GM19025 (cell line): ENCODE data around the gene ACOT13.
A peak's percentile ranks its signal among the peaks of the same experiment; 100 is the strongest.
"Not testable (repeated sequence)": the region's sequence is repeated elsewhere in the genome, so short reads cannot be mapped to it uniquely, and the experiment has no call there.

Source experiments
- ATAC-seq: cut with Tn5 transposase; IDR thresholded peaks from one replicate; pipeline ENCODE4 v1.9.1; 2021; ENCODE audit warnings: mild to moderate bottlenecking, low read depth, moderate library complexity; ENCODE audit not compliant: unreplicated experiment

The ACOT13 gene

DNA sequence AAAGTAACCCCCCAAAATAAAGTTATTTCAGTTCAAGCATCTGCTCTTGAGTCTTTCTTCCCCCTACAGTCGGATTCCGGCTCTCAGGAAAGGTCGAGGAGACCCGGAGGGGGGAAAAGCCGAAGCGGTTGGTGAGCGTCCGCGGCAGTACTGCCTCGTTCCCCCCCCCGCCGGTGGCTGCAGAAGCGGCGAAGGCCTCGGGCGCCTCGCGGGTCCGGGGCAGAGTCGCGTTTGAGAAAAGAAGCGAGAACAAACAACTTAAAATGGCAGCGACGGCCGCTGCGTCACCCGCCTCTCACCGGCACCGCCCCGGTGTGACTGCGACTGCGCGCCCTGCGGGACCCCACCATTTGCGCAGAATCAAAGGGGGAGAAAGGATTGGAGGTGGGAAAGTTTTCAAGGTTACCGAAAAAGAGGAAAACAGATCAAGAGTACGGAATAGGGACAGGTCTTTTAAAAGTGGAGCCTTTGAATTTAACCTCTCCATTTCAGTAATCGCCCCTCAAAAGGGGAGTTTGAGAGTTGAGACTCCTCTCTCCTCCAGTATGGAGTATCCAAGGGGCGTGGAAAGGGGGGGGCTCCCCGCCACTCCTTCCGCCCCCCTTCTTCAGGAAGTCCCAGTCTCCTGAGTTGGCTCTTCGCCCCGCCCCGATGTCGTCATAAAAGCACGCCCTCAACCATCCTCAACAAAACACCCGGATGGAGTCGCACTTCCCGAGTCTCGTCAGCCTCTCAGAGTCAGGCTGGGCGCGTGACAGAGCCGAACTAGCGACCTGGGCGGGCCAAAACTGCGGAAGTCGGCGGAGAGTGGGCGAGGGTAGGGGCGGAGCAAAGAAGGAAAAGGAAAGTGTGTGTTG, 54.0 kb downstream of the ACOT13 start:
- peak; percentile 85 for ATAC-seq

DNA sequence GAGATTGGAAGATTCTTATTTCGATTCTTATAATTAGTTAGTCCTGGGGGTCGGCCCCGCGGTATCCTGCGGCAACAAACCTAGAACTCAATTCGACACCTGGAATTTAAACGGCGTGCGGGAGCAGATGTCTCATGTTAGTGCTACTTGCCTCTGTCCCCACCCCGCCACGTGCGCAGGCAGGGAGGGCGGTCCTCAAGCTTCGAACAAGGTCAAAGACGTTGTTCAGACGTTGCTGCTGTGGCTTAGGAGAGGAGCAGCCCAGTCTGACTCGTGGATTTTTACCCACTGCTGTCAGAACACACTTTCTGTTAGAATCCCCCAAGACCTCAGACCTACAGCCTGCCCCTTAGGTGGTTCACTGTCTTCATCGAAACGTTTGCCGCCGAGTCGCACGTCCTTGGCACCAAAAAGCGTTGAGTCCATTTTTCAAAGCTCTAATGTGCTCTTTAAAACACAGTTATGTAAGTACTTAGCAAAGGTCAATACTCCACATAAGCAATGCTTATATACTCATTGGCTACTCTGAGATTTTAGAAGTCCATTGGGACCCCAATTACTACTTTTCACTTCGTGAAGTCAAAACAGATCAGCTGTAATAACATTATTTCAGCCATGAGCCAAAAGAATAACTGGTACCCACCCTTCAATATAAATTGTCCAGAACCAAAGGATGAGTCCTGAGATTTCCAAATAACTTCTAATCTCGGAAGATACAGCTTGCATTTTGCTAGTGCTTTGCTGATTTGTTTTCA, 54.8 kb downstream of the ACOT13 start:
- peak; percentile 52 for ATAC-seq

DNA sequence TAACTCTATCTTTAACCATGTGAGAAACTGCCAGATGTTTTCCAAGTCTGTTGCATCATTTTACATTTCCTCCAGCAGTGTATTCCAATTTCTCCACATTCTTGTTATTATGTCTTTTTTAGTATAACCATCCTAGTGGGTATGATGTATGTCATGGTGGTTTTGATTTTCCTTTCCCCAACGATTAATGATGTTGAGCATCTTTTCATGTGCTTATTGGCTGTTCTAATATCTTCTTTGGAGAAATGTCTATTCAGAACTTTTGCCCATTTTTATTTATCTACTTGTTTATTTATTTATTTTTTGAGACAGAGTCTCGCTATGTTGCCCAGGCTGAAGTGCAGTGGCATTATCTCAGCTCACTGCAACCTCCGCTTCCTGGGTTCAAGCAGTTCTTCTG, 56.4 kb downstream of the ACOT13 start:
- no peak for ATAC-seq

DNA sequence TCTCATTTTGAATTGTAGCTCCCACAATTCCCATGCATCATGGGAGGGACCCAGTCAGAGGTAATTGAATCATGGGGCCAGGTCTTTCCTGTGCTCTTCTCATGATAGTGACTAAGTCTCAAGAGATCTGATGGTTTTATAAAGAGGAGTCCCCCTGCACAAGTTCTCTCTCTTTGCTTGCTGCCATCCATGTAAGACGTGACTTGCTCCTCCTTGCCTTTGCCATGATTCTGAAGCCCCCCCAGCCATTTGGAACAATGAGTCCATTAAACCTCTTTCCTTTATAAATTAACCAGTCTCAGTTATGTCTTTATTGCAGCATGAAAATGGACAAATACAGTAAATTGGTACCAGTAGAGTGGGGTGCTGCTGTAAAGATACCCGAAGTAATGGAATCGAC, 63.8 kb downstream of the ACOT13 start:
- ATAC-seq, result not testable (repeated sequence)

DNA sequence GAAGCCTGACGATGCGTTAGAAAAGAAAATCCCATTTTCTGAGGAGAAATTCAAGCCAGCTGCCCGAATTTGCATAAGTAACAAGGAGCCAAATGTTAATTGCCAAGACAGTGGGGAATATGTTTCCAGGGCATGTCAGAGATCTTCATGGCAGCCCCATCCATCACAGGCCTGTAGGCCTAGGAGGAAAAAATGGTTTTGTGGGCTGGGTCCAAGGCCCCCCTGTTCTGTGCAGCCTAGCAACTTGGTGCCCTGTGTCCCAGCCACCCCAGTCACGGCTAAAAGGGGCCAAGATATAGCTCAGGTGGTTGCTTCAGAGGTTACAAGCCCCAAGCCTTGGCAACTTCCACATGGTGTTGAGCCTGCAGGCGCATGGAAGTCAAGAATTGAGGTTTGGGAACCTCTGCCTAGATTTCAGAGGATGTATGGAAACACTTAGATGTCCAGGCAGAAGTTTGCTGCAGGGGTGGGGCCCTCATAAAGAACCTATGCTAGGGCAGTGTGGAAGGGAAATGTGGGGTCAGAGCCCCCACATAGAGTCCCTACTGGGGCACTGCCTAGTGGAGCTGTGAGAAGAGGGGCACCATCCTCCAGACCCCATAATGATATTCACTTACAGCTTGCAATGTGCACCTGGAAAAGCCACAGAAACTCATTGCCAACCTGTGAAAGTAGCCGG, 64.7 kb downstream of the ACOT13 start:
- not testable (repeated sequence) for ATAC-seq

DNA sequence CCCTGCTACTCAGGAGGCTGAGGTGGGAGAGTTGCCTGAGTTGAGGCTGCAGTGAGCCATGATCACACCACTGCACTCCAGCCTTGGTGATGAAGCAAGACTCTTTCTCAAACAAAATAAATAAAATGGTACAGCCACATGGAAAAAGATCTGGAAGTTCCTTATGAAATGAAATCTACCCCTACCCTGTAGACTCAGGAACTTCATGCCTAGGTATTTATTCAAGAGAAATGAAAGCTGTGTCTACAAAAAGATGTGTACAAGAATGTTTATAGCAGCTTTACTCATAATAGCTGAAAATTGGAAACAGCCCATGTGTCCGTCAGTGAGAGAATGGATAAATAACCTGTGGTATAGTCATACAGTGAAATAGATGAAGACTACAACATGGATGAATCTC, 67.3 kb downstream of the ACOT13 start:
- ATAC-seq, result no peak

DNA sequence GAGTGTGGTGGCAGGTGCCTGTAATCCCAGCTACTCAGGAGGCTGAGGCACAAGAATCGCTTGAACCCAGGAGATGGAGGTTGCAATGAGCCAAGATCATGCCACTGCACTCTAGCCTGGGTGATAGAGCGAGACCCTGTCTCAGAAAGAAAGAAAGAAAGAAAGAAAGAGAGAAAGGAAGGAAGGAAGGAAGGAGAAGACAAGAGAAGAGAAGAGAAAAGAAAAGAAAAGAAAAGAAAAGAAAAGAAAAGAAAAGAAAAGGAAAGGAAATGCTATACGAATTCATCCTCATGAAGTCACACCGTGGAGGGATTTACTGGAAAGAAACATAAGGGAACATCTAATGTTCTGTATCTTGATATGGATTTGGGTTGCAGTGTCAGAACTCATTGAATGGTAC, 67.8 kb downstream of the ACOT13 start:
- not testable (repeated sequence) for ATAC-seq

DNA sequence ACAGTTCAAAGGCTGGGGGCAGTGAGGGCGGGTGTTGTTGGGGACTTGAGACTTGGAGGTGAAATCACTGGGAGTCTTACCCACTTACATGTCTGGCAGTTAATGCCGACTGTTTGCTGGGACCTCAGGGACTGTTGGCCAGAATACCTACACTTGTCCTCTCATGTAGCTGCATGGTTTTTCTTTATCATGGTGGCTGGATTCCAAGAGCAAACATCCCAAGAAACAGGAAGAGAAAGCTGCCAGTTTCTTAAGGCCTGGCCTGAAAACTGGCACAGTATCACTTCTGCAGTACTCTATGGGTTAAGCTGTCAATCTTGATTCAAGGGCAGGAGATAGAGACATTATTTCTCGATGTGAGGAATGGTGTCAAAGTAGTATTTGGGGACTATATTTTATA, 71.9 kb downstream of the ACOT13 start:
- ATAC-seq, result no peak

DNA sequence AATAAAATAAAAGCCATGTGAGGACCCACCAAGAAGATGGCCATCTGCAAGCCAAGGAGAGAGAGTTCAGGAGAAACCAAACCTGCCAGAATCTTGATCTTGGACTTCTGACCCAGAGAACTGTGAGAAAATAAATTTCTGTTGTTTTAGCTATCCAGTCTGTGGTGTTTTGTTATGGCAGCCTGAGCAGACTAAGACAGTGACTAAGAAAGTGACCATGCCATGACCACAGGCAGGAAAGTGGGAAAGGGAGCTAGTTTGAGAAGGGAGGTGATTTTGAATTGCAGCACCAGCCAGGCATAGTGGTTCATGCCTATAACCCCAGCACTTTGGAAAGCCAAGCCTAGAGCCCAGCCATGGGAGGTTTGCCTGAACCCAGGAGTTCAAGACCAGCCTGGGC, 74.0 kb downstream of the ACOT13 start:
- no peak for ATAC-seq

DNA sequence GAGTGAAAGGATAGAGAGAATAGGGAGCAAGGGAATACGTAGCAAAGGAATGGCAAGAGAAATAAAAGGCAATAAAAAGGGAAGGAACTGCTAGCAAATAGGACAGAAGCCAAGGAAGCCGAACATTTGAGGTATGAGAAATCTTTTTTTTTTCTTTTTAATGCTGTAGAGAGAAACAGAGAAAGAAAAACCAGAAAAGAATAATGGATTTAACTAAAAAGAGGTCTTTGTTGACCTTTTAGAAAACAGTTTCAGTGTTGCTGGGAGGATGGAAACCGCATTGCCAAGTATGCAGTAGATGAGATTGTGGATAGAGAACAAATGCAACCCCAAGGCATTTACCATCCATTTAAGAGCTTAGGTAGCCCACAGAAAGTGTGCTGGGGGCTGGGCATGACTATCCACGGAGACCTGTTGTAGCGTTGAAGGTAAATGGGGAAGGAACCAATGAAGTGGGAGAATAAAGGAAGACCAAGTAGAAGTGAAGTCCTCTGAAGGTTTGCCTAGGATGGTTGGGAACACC, 75.4 kb downstream of the ACOT13 start:
- ATAC-seq, result no peak

DNA sequence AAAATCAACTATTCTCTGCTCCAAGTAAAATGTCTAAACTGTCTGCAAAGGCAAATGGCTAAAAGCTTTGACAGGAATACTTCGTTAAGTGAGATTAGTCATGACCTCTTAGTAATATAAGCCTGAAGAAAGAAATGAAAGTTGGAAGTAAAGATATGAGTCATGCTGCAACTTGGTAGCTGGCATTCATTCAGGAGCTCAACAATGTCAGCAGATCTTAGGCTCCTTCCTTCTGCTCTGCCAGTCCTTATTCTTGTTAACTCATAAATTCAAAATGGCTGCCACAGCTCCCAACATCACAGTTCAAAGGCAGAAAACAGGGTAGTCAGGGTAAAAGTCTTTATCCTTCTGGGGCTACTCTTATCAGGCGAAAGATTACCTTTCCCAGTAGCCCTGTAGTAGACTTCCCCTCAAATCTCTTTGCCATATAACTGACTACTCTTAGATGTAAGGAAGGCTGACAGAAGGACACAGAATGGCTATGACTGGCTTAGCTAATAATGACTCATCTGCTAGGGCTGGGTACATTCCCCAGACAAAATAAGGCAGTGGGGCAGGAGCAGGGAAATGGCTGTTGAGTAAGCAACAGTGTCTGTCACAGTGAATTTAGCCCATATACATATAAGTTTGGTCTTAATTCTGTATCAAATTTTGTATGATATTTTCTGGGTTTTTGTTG, 76.5 kb downstream of the ACOT13 start:
- peak; percentile 89 for ATAC-seq

DNA sequence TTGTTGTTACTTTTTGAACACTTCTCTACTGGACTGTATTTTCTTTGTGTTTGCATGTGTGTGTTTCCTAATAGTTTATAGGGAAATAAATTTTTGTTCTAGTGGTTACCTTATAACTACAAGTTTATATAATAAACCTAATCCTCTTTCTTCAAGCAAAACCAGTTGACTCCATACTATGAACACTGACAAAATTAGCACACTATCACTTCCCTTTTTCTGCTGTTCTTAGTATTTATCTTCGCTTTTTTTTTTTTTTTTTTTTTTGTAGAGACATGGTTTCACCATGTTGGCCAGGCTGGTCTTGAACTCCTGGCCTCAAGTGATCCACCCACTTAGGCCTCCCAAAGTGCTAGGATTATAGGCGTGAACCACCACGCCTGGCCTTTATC, 77.1 kb downstream of the ACOT13 start:
- no peak for ATAC-seq

DNA sequence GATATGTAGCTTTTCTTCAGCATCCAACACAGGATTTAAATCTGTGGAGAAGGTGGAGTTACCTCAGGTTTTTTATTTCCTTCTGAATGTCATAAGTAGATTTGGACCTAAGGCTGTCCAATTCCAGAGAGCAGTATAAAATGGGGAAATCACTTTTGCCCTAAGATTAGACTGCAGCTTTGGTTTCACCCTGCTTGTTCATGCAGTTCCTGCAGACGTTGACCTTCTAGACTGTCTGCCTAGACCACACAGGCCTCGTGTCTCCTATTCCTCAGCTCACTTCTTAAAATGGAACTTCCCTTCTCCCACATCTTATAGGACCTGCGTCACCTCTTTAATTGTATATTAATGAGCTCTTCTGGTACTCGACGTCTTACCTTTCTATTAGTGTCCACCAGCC, 78.0 kb downstream of the ACOT13 start:
- no peak for ATAC-seq

DNA sequence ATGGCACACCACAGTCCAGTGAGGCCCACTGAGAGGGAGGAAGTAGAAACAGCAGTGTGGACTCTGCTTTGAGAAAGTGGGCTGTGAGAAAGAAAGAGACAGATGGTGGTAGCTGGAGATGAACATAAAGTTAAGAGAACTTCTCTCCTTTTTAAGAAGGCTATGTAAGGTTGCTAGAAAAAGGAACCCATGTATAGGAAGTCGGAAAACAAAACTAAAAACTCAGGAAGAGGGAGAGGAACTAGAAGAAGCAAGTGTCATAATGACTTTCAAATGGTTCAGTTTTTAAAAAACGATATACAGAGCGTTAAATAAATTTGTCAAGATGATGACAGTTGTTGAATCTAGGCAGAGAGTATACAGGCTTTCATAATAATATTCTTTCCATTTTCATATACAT, 82.4 kb downstream of the ACOT13 start:
- no peak for ATAC-seq

DNA sequence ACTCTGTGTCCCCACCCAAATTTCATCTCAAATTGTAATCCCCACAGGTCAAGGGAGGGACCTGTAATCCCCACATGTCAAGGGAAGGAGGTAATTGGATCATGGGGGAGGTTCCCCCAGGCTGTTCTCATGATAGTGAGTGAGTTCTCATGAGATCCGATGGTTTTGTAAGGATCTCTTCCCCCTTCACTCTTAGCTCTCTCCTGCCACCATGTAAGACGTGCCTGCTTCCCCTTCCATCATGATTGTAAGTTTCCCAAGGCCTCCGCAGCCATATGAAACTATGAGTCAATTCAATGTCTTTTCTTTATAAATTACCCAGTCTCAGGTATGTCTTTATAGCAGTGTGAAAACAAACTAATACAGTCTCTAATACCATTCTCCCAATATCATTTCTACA, 84.0 kb downstream of the ACOT13 start:
- not testable (repeated sequence) for ATAC-seq

DNA sequence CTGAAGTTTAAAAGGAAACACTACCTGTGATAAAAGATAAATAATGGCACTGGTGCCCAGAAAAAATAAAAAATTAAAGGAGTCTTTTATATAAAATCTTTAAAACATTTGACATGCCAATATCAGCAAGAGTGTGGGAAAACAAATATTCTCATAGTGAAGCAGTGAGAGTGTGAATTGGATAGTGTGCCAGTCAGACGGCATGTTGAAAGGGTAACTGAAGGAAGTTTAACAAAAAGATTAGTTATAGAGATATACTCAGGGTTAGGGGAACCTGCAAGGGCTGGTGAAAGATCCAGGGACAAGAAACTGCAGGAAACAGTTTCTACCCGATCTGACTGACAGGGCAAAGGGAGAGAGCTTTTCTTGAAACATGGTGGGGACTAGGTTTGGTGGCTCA, 85.6 kb downstream of the ACOT13 start:
- no peak for ATAC-seq

DNA sequence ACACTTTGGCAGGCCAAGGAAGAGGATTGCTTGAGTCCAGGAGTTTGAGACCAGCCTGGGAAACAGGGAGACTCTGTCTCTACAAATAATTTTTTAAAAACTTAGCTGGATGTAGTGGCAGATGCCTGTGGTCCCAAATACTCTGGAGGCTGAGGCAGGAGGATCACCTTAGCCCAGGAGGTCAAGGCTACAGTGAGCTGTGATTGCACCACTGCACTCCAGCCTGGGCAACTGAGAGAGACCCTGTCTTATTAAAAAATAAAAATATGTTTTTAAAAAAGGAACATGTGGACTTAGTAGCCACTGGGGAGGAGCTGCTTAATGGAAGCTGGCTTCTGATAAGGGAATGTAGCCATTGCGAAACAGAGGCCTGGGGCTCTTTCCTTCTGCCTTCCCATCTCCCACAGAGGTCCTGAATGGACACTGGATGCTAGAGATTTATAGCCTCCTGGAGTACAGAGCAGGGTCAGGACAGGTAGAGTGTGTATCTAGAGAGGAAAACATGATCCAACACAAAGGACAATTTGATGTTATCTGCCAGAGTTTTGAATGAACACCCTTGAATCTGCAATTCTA, 86.1 kb downstream of the ACOT13 start:
- no peak for ATAC-seq

DNA sequence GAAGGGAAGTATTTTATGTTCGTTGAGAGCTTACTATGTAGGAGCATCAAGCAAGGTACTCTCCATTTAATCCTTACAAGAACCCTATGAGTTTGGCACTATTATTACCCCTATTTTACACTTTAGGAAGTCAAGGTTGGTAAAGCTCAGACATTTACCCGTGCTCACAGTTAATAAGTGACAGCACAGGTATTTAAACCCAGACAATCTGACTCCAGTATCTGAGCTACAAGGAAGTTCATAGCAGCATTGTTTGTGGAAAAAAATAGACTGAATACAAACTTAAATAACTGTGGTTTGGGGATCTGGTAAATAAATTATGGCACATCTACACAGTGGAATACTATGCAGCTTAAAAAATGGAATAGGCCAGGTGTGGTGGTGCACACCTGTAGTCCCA, 86.7 kb downstream of the ACOT13 start:
- ATAC-seq, result no peak

DNA sequence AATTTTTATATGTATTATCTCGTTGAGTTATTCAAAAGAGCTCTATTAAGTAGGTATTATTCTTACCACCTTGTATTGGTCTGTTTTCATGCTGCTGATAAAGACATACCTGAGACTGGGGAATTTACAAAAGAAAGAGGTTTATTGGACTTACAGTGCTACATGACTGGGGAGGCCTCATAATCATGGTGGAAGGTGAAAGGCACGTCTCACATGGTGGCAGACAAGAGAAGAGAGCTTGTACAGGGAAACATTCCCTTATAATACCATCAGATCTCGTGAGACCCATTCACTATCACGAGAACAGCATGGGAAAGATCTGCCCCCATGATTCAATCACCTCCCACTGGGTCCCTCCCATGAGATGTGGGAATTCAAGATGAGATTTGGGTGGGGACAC, 87.5 kb downstream of the ACOT13 start:
- ATAC-seq, result not testable (repeated sequence)
